Fibroblast of lung (primary cell): ENCODE results near the gene FBXO34.

Experiments
- CTCF ChIP-seq, 2 donors: IDR thresholded peaks in 1 of 2; conservative IDR thresholded peaks in 1 of 2; 1 replicate in 1 of 2; 2 replicates in 1 of 2; pipeline ENCODE4 v1.5.1; 2011 to 2012; ENCODE audit warnings: low read length in 2 of 2, control low read depth in 1 of 2, inconsistent platforms in 1 of 2, low read depth in 1 of 2, mild to moderate bottlenecking in 1 of 2
- EZH2 ChIP-seq: IDR thresholded peaks from 2 replicates; pipeline ENCODE4 v1.5.1; 2012; ENCODE audit warnings: low read length, control low read depth, mild to moderate bottlenecking; ENCODE audit errors: missing control alignments

GRCh38 chr14:55383541-55384140 is 112.4 kb downstream of the FBXO34 start:
- TF ChIP-seq CTCF (conservative IDR thresholded peaks at IDR 0.05 in 1 of 2, IDR thresholded peaks at IDR 0.05 in 1 of 2; ENCODE audit: low read depth in 1 of 2, low read length in 2 of 2) (no peak), EZH2 (no peak)
